WERI-Rb-1 (cell line): ENCODE results near the gene CLCN2.
A peak's percentile ranks its signal among the peaks of the same experiment; 100 is the strongest.

Experiments used
- DNase-seq: peaks from one replicate; pipeline ENCODE4 v3.0.0-alpha.2; 2020
- H3K27ac ChIP-seq: fragments of 250-450 bp; sonication (Bioruptor Pico); 2 replicates; pipeline ENCODE4 v1.5.1; 2020; ENCODE audit warnings: mild to moderate bottlenecking, moderate library complexity
- H3K27me3 ChIP-seq: fragments of 250-450 bp; sonication (Bioruptor Pico); 2 replicates; pipeline ENCODE4 v1.5.1; 2021; ENCODE audit warnings: mild to moderate bottlenecking, low read depth, moderate library complexity; ENCODE audit not compliant: insufficient read depth, severe bottlenecking
- H3K36me3 ChIP-seq: fragments of 250-450 bp; sonication (Bioruptor Pico); 2 replicates; pipeline ENCODE4 v1.5.1; 2020; ENCODE audit warnings: mild to moderate bottlenecking, moderate library complexity
- H3K4me3 ChIP-seq: 2 replicates; pipeline ENCODE4 v1.5.1; 2011; ENCODE audit warnings: low read depth, mild to moderate bottlenecking, control low read depth, low read length
- H3K9me3 ChIP-seq: fragments of 250-450 bp; sonication (Bioruptor Pico); 2 replicates; pipeline ENCODE4 v1.5.1; 2021; ENCODE audit warnings: mild to moderate bottlenecking, moderate library complexity; ENCODE audit not compliant: severe bottlenecking
- TF ChIP-seq, protein P1 (sequence below): IDR thresholded peaks from 2 replicates; pipeline ENCODE4 v1.5.1; 2011; ENCODE audit warnings: low read depth, mild to moderate bottlenecking, control low read depth, inconsistent platforms, low read length

Gene CLCN2

DNA sequence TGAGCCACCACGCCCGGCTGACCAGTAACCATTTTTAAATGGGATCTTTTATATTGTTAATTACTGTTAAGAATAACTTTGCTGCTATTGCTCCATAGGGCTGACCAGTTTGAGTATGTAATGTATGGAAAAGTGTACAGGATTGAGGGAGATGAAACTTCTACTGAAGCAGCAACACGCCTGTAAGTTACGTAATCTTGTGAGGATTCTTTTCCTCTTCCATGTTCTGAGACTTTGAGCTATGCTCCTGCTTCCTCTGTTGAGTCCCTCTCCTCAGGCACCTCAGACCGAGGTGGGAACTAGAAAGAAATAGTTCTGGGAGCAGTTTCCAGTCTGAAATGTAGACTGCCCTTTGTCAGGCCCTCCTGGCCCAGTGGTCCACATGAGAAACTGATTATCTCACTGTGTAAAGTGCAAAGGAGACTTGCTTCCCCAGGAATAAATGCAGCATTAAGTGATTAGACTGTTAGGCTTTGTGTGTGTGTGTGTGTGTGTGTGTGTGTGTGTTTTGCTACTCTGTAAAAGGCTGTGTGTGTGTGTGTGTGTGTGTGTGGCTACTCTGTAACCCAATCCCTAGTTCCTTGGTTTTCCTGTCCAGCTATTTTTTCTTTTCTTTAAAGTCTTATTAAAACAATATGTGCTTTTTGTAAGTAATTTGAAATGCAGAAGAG lies 5.3 kb upstream of the CLCN2 start:
- no peak for DNase-seq
- H3K27ac ChIP-seq = no peak overlapping the region
- no peak overlapping the region for H3K4me3 ChIP-seq
- no peaks in the 10 kb centered on the region for H3K9me3 ChIP-seq
- TF ChIP-seq, protein P1, sequence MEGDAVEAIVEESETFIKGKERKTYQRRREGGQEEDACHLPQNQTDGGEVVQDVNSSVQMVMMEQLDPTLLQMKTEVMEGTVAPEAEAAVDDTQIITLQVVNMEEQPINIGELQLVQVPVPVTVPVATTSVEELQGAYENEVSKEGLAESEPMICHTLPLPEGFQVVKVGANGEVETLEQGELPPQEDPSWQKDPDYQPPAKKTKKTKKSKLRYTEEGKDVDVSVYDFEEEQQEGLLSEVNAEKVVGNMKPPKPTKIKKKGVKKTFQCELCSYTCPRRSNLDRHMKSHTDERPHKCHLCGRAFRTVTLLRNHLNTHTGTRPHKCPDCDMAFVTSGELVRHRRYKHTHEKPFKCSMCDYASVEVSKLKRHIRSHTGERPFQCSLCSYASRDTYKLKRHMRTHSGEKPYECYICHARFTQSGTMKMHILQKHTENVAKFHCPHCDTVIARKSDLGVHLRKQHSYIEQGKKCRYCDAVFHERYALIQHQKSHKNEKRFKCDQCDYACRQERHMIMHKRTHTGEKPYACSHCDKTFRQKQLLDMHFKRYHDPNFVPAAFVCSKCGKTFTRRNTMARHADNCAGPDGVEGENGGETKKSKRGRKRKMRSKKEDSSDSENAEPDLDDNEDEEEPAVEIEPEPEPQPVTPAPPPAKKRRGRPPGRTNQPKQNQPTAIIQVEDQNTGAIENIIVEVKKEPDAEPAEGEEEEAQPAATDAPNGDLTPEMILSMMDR = no peak
- peaks cover 49% of the 10 kb centered on the region for H3K36me3 ChIP-seq
- no peaks in the 10 kb centered on the region for H3K27me3 ChIP-seq

DNA sequence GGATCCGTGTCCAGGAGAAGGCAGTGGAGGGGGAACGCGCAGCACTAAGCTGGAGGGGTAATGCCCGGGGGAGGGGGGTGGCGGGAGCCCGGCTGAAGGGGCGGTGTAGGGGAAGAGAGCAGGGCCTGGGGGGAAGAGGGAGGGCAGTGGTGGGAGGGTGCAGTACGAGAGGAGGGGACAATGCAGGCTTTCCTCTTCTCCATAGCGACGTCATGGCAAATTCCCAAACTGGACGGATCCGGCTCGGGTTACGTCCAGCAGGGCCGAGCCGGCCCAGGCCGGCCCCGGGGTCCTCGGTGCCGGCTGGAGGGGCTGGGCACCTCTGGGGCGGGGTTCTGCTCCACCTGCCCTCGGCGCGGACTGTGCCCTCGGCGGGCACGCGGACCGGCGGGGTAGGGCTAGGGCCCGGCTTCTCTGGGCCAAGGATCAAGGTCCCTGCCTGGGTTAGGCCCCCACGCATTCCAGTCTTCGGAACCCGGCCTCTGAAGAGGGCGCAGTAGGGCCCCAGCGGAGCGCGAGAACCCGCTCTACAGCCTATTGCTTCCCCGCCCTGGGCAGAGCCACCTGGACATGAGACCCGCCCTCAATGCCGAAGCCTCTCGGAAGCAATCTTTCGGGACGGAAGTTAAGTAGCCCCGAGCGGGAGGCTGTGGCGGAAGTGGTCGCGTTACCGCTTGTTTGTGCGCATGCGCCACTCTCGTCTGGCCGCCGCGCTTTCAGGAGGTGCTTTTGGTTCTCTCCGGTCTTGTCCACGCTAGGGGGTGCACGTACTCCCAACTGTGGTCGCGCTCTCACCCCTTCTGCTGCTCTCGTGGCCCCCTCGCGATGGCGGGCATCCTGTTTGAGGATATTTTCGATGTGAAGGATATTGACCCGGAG lies 1.5 kb upstream of the CLCN2 start:
- TF ChIP-seq, protein P1 = peak; percentile 74
- H3K4me3 ChIP-seq = peak overlapping the region; percentile 91
- H3K27me3 ChIP-seq = no peaks in the 10 kb centered on the region
- peaks cover 40% of the 10 kb centered on the region for H3K36me3 ChIP-seq
- DNase-seq = peak; percentile 98
- H3K27ac ChIP-seq = peak overlapping the region; percentile 97
- H3K9me3 ChIP-seq = no peaks in the 10 kb centered on the region

DNA sequence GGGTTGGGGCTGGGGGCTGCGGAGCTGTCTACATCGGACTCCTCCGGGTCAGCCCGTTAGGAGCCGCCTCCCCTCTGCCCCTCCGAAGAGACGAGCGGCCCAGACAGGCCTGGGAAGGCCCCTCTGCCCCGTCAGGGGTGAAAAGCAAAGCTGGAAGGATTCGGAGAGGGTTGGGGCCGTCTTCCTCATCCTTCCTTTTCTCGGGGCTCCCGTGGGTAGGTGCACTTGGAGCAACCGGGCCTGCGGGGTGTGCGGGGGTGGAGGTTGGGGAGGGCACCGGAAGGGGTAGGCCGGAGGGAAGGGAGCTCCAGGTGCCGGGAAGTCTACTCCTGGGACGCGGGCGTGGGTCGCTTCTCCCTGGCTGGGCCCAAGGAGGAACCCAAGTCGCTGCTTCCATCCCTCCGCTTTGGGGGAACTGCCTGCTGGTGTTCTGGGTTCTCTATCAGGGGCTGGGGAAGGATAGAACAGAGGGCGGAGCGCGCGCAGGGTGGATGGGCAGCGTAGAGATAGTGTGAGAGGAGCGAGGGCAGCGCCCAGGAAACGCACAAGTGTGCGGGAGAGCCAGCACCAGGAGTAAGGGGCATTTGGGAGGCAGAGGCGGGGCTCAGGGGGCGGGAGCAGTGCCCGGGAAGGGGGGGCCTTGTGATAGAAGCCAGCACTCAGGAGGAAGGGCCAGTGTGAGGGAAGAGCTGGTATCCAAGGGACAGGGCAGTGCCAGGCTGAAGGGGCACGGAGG lies 695 bp upstream of the CLCN2 start:
- TF ChIP-seq, protein P1 = no peak
- DNase-seq = no peak
- Histone ChIP-seq H3K4me3 (peak overlapping the region; percentile 91), H3K27ac (peak overlapping the region; percentile 97), H3K9me3 (no peaks in the 10 kb centered on the region), H3K27me3 (no peaks in the 10 kb centered on the region), H3K36me3 (peaks cover 41% of the 10 kb centered on the region)

DNA sequence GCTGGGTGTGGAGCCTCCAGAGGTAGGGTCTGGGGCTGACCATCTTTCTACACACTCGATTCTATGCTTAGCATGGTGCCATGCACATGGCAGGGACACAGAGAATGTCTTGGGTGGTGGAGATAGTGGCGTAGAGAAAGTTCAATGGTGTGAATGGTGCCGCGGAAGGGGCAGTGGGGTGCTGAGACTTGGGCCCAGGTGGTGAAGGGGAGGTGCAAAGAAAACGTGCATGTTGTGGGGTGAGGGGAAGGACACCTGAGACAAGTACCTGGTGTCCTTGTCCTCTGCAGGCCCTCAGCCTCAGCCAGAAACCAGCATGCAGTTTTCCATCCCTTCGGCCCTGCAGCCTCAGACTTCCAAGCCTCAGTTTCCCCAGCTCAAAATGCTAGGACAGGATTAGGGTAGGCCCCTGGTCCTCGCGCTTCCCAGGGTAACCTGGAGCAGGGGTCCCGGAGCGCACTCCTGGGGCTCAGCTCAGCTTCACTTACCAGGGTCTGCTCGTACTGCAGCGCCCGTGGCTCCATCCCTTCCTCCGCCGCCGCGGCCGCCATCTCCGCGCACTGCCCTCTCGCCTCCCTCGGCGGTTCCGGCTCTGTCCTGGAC lies 375 bp downstream of the CLCN2 start:
- TF ChIP-seq, protein P1 = no peak
- Histone ChIP-seq H3K9me3 (no peaks in the 10 kb centered on the region), H3K27ac (peak overlapping the region; percentile 97), H3K27me3 (no peaks in the 10 kb centered on the region), H3K4me3 (peak overlapping the region; percentile 91), H3K36me3 (peaks cover 38% of the 10 kb centered on the region)
- DNase-seq = no peak

DNA sequence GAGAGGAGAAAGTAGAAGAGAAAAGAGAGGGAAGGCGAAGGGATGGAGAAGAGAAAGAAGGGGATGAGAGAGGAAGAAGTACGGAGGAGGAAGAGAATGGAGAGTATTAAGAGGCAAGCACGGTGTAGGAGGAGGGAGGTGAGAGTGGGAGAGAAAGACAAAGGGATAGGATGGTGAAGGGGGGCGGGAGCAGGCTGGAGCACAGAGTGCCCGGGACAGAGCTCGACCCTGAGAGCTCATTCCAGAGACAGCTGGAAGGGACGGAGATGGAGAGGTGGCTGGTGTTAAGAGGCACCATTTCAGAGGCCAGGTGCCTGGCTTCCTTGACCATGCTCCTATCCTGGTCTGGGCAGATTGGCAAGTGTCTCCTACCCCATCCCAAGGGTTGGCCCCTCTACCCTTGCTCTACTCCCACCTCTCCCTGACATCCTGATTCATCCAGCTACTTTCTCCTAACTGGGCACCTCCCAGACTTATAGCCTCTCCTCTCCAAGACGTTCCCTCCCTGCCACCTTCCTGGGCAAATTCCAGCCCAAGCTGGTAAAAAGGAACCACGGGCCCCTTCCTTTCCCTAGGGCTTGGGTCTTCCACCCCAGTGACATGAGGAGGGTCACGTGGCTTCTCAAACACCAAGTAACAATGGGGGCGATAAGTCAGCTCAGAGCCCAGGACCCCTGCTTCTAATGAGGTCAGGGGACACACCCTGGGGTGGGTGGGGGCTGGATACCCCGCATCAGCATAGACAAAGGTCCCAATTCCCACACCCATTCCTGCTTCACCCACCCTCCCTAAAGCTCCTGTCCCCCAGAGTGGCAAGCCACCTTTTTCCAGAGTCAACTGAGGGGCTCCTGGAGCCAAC lies 1.1 kb downstream of the CLCN2 start:
- TF ChIP-seq, protein P1 = no peak
- no peak overlapping the region for H3K27ac ChIP-seq
- DNase-seq = no peak
- no peaks in the 10 kb centered on the region for H3K9me3 ChIP-seq
- peaks cover 37% of the 10 kb centered on the region for H3K36me3 ChIP-seq
- no peaks in the 10 kb centered on the region for H3K27me3 ChIP-seq
- peak overlapping the region; percentile 91 for H3K4me3 ChIP-seq
